Muscle of arm (tissue), 12 donors: ENCODE measurements around the gene CD79A. TPM values are rescaled to one million over a fixed set of nuclear protein-coding genes. Genes with fewer than 3 reads are reported as not detected.
"Not testable (repeated sequence)": the region's sequence is repeated elsewhere in the genome, so short reads cannot be mapped to it uniquely, and the experiment has no call there.

ENCODE experiments used
- DNase-seq: peaks from one replicate; pipeline ENCODE4 v3.0.0-alpha.2; 2013
- polyA plus RNA-seq, 12 donors: library from polyadenylated mRNA; unstranded; fragments of 120-200 nt; gene quantifications; one replicate each; pipeline ENCODE4 v1.2.1, GENCODE V29; 2013; ENCODE audit not compliant: insufficient read length in 12 of 12

CD79A gene
- polyA plus RNA-seq, 12 donors = 0.48 to 9.8 (median 0.73) TPM; not detected in 2

GRCh38 chr19:41862445-41862986 lies 14.6 kb upstream of the CD79A start:
- DNase-seq = no peak

DNA sequence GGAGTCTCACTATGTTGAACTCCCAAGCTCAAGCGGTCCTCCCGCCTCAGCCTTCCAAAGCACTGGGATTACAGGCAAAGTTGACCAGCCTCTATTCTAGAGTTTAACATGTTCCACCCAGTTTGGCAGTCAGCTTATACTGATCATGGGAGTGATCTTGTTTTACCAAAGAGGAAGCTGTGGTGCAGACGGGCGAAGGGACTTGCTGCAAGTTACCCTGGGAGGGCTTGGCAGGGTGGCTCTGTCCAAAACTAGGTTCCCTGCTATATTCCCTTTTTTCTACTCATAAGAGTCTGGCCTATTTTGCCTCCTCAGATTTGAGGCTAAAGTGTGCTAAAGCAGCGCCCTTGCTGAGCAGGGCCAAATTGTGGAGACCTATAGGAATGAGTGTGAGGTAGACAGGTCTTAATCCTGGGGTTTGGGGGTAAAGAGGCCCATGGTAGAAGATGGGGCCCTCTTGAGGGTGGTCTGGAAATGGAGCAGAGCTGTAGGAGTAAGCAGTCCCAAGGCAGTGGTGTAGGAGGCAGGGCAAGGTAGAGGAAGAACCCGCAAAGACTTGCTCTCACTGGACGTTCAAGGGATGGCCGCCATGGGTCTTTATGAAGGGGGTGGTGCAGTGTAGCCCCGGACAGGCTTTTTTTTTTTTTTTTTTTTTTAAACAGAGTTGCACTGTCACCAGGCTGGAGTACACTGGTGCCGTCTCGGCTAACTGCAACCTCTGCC lies 13.7 kb upstream of the CD79A start:
- no peak for DNase-seq

DNA sequence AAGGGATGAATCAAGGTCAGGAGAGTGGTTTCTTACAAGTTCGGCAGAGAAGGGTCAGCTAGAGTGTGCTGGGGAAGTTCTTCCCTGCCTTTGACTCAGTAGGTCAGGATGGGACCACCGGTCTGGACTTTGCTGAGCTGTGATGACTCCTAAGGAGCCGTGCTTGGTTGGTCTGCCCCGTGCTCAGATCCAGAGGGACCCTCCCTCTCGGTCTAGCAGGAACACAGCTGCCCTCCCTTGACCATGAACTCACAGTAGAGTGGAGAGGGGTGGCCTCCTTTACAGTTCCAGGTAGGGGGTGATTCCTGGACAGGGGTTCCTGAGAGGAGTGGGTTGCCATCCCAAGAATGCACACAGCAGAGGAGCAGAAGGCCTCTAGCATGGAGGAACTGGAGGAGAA lies 12.7 kb upstream of the CD79A start:
- no peak for DNase-seq

- DNase-seq = no peak
These were observed 10.8 kb upstream of the CD79A start for GRCh38 chr19:41866284-41866683.

GRCh38 chr19:41868120-41868988 lies 8.7 kb upstream of the CD79A start:
- DNase-seq = no peak

GRCh38 chr19:41868989-41869300 lies 8.1 kb upstream of the CD79A start:
- DNase-seq = no peak

GRCh38 chr19:41869374-41869955 lies 7.6 kb upstream of the CD79A start:
- DNase-seq = no peak

- no peak for DNase-seq
These were observed 6.6 kb upstream of the CD79A start for GRCh38 chr19:41870401-41870873.

DNA sequence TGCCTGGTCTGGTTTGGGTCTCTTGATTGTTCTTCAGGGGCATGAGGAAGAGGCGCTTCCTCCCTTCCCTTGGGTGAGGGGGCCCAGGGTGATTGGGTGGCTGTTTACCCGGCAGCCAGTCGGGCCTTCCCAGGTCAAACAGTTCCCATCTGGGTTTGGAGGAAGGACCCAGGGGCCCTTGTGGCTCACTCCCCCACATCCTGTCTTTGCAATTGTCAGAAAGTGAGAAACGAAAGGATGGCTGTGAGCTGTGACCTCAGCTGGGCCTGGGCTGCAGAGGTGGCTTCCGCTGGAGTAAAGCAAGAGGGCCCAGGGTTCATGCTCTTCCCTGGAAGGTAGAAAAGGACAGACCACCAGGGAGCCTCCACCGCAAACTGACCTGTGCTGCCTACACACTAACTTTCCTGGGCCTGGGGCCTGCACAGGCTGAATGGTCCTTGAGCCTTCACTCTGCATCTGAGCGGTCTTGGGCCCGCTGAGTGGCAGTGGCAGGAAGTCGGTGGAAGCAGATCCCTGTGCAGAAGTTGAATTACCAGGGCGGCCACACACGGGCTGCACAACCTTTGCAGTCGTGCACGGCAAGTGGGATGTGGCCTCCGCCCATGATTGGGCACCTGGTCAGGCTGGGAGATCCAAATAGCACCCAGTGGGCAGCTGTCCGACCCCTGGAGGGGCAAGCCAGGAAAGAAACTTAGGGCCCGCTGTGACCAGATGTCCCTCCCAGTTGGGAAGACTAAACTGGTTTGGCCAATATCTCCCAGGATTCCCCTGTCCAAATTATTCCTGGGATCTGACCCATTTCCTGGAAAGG lies 5.3 kb upstream of the CD79A start:
- DNase-seq = no peak

DNA sequence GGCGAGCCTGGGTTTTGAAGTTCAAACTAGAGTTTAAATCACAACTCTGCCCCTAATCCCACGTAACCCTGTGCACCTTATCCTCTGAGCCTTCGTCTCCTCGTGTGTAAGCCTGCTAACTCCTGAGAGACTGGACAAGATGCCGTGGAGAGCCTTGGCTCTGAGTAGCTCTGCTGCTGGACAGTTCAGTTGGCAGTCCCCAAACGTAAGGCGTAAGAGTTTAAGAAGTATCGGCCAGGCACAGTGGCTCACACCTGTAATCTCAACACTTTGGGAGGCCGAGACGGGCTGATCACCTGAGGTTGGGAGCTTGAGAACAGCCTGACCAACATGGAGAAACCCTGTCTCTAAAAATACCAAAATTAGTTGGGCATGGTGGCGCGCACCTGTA lies 4.7 kb upstream of the CD79A start:
- no peak for DNase-seq

- DNase-seq = no peak
These were observed 4.1 kb upstream of the CD79A start for GRCh38 chr19:41872775-41873647.

DNA sequence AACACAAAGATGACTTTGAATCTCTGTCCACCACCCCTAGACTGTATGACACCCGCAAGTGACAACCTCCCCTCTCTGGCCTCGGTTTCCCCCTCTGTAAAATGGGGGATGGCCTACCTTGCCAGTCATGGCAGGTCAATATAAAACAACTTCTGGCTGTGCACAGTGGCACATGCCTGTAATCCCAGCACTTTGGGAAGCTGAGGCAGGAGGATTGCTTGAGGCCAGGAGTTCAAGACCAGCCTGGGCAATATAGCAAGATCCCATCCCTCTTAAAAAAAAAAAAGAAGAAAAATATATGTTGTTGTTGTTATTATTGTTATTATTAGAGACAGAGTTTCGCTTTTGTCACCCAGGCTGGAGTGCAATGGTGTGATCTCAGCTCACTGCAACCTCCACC lies 1.1 kb upstream of the CD79A start:
- not testable (repeated sequence) for DNase-seq

DNA sequence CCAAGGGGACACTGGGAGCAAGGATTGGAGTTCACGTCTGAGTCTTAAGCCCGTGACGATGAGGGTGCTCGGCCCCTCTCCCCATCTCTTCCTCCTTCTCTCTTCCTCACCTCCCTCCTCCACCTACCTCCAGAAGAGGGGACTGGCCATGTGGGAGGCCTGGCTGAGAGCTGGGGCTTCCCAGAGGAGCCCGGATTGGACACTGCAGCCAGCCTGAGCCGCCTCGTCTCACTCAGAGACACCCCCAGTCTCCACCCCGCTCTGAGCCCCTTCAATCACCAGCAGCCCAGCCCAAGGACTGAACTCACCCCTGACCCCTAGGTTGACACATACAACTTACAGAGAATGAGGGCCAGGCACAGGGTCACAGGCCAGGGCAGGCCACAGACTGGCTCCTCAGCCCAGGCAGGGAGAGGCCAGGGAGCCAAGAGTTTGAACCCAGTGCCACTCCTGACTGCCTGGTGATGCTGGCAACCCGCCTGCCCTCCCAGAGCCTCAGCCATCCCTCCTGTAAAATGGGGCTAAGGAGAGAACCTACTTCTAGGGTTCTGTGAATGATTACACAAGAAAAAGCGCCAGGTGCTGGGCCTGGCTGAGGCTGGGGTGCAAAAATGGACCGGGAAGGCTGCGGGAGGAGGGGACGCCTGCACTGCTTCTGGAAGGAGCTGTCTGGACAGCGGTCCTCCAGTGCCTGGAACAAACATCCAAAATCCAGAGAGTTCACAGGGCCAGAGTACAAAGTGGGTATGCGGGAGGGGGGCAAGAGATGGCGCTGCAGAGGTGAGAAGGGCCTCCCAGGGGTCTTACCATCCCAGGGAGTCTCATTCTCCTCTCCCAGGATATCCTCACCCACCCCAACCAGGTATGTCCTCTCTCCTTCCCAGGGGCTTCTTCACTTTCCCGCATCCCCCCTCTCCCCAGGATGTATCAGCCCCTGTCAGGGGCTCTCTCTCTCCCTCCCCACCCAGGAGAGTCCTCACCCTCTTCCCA lies 1.1 kb downstream of the CD79A start:
- no peak for DNase-seq

GRCh38 chr19:41879080-41879479 lies 2.0 kb downstream of the CD79A start:
- DNase-seq = no peak

DNA sequence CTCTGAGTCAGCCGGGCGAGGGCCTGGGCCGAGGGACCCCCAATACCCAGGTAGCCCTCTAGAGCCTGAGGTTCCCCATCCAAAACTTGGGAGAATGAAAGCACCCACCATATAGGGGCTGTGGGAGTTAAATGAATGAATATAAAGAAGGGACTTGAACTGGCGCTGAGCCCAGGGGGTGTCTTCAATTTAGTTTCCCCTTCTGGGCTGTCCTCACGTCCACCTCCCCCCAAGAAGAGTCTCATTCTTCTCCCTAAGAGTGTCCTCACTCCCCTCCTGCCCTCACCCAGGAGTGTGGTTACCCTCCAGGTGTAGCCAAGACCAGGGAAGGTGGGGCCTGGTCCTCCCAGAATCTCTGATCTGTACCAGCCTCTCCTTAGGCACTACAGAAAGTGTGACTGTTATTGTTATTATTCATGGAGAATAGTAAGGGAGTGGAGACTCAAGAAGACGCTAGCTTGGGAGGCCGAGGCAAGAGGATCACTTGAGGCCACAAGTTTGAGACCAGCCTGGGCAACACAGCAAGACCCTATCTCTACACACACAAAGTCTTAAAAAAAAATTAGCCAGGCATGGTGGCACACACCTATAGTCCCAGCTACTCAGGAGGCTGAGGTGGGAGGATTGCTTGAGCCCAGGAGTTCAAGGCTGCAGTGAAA lies 2.7 kb downstream of the CD79A start:
- DNase-seq = no peak

DNA sequence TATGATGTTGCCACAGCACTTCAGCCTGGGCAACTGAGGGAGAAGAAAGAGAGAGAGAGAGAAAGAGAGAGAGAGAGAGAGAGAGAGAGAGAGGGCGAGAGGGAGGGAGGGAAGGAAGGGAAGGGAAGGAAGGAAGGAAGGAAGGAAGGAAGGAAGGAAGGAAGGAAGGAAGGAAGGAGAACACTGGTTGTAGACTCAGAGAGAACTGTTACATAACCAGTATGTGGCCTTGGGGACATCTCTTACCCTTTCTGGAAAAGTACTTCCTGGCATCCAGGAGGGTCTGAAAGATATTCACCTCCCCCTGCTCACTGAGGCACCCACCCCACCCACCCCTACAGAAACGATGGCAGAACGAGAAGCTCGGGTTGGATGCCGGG lies 3.2 kb downstream of the CD79A start:
- no peak for DNase-seq

DNA sequence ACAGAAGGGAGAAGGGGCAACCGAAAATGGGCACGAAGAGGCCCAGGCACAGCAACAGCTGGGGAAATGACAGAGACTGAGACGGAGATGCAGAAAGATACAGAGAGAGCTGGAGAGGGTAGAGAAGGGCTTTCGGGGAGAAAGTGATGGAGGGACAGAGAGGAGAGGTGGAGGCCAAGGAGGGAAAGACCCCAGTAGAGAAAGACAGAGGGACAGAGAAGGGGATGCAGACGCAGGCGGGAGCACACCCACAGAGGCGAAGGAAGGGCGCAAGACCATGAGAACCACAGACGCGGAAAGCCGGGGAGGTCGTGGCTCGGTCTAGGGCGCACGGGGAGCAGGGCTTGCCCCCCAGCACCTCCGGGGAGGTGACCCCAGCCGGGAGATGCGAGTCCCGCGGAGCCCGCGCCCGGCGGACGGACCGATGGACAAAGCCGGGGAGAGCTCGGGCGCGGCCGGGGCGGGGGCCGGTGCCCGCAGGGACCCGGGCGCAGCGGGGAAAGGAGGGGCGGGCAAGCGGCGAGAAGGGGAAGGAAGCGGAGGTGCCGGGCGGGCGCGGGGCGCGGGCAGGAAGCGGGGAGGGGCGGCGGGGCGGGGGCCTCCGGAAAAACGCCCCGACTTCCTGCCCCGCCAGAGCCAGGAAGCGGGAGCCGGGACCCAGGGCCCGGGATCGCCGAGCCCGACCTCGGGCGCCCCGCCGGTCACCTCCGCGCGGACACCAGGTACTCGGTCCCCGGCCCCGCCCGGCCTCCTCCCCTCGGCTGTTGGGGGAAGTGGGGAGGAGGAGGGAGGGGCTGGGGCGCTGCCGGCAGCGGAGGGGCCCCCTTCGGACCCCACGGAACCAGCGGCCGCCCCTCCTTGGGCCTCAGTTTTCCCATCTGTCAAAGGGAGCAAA lies 5.7 kb downstream of the CD79A start, which contains the start of gene ARHGEF1:
ARHGEF1 (plus strand) TSS at position 617 of the 895 bp plus-strand sequence. CDS start 4,899 bp downstream, outside the sequence.
- no peak for DNase-seq

GRCh38 chr19:41883463-41883820 lies 6.4 kb downstream of the CD79A start:
- DNase-seq = no peak
